Stimulated activated CD8-positive, alpha-beta memory T cell treated with anti-CD3 and anti-CD28 coated beads, Interleukin-4, amount 100 ng/mL, for 1 hour (primary cell): ENCODE results near the gene PRMT7.
A peak's percentile ranks its signal among the peaks of the same experiment; 100 is the strongest.
"Not testable (repeated sequence)": the region's sequence is repeated elsewhere in the genome, so short reads cannot be mapped to it uniquely, and the experiment has no call there.

ENCODE experiments used
- DNase-seq, 2 donors: peaks; one replicate each; pipeline ENCODE4 v3.0.0-alpha.2; 2020; ENCODE audit warnings: low read depth in 2 of 2, low spot score in 1 of 2

PRMT7 gene

DNA sequence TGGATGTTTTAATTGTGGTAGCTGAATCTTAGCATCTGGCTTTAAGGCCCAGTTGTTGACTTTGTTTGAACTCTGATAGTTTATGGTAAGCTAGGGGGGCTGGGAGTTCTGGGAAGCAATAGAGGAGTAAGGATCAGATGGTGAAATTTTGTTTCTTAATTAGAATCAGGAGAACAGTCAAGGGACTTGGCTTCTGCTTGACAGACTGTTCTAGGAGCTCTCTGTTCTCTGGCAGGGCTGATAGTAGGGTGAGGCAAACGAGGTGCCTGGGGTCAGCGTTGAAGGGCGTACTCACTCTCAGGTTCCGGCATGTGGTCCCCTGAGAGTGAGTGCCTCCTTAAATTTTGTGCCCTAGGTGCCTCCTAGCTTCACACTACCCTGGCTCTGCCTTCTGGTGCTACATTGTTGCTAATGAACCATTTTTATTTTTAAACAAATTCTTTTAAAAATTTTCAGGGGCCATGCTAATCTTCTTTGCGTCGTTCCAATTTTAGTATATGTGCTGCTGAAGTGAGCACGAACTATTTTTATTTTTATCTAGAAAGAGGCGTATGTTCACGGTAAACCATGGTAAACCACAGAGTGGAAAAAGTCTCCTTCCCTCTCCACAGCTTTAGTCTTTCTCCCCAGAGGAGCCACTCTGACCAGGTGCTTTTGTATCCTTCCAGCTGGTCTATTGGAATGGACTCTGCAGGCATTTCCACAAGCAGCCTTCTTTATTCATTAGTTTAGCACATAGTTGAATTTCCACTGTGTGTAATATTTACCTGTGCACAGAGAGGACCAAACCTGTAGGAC, 26.8 kb upstream of the PRMT7 start:
- DNase-seq = no peak

DNA sequence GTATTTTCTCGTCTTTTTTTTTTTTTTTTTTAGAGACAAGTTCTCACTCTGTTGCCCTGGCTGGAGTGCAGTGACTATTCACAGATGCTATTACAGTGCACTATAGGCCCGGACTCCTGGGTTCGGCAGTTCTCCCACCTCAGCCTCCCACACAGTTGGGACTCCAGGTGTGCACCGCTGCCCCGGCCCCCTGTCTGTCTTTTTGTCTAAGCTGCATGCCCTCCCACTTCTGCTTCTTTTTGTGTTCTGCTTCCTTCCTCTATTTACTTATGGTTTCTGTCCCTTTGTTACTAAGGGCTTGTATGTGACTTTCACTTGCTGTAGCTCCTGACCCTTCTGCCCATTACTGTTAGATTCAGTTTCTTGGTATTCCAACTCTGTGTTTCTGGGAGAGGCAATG, 26.0 kb upstream of the PRMT7 start:
- DNase-seq = no peak

DNA sequence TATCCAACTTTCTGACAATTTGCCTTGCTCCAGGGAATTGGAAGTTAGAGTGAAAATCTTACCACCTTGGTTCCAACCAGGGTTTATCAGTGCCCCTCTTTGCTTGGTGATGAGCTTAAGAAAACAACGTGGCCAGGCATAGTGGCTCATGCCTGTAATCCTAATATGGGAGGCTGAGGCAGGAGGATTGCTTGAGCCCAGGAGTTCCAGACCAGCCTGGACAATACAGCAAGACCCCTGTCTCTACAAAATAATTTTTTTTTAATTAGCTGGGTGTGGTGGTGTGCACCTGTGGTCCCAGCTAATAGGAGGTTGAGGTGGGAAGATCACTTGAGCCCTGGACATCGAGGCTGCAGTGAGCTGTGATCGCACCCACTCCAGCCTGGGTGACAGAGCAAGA, 25.1 kb upstream of the PRMT7 start:
- no peak for DNase-seq

DNA sequence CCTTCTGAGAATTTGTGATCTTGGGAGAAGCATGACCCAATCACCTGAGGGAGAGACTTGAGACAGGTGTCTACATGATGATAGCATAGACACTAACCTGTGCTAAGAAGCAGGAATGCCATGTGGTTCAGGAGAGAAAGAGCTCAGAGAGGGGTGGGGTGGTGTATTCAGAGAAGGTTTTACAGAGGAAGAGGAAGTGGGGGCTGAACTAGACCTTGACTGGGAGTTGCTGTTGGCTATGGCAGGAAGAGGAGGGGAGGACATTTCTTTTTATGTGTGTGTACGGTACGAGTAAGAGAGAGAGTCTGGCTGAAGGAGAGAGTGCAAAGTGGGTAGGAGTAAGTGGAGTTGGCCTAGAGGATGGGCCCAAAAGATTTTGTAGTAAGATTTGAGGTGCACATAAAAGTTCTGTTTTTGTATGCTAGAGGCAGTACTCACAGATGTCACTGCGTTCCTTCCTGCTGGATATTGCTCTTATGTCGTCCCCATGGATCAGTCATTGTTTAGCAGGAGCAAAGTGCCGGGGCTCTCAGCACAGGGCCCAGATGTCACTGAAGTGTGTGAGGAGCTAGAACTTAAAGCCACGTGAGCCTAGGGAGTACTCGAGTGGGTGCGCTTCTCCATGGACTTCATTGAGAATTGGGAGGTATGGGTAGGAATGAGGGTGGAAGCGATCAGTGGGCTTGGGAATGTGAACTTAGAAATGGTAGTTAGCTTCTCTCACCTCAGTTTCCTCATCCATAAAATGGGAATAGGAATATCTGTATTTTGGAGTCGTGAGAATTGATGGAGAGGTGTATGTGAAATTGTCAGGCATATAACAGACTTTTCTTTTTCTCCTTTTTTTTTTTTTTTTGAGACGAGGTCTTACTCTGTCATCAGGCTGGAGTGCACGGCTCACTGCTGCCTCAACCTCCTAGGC, 24.4 kb upstream of the PRMT7 start:
- no peak for DNase-seq

DNA sequence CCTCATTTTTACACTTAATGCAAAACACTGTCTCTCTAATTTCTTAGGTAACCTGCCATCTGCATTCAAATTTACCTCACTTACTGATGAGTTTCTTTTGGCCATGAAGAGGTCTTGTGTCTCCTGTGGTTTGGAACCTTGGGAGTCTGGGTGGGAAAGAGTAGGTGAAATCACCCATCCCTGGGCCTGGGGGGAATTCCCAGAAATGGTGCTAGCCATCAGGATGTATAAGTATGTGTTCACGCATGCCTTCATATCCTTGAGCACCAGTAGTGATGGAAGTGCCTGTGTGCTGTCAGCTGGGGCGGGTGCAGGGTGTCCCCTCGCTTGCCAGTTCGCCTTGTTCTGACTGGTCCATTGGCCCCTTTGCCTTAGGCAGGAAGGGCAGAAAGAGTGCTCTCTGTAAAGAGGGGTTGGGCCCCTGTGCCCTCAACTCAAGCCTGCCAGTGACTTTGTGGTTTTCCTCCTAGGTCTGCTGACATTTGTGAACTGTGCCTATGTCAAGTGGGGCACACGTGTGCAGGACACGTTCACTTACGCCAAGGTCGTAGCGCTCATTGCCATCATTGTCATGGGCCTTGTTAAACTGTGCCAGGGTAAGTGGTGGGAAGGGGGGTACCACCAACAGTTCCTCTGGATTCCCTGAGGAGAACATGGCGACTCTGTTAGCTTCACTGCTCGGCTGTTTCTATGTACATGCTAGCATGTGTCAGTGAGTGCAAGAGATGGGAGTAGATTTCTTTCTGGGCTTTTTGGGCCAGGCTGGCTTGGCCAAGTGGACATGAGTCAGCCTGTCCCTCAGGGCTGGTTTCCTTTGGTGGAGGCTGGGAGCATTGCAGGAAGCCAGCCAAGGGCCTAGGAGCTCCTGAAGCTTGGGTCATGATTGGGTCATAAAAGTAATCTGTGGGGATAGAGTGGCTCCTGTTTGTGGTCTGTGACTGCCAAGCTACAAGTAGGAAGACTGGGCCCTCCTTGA, 23.3 kb upstream of the PRMT7 start:
- DNase-seq = no peak

DNA sequence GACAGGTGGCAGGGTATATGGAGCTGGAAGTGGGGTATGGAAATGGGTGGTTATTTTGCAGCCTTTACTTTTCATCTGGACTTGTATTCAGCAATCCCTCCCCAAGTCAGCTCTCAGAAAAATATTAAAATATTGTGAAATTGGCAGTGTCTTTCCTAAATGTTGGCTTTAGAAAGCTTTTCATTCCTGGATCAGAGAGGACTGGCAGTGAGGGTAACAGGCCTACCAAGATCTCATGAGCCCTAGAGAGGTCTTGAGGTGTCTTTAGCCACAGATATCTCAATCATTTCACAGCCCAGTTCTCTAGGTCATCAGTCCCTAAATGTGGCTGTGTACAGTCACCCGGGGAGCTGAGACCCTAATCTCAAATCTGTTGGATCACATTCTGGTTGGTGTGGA, 22.6 kb upstream of the PRMT7 start:
- no peak for DNase-seq

- not testable (repeated sequence) for DNase-seq
Measured at GRCh38 chr16:68288796-68289195, 22.0 kb upstream of the PRMT7 start.

DNA sequence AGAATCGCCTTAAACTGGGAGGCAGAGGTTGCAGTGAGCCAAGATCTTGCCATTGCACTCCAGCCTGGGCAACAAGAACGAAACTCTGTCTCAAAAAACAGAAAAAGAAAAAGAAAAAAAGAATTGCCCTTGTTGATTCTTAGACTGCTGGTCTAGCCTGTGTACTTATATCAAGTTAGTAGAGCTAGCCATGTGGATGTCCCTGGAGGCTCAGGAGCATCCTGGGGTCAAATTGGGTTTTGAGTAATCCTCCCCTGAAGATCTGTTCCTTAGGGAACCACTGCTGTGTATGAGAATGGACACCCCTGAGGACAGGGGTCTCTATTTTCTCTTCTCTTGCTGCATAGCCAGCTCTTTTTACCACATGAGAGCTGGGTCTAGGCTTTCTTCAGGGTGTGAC, 21.6 kb upstream of the PRMT7 start:
- DNase-seq = no peak

DNA sequence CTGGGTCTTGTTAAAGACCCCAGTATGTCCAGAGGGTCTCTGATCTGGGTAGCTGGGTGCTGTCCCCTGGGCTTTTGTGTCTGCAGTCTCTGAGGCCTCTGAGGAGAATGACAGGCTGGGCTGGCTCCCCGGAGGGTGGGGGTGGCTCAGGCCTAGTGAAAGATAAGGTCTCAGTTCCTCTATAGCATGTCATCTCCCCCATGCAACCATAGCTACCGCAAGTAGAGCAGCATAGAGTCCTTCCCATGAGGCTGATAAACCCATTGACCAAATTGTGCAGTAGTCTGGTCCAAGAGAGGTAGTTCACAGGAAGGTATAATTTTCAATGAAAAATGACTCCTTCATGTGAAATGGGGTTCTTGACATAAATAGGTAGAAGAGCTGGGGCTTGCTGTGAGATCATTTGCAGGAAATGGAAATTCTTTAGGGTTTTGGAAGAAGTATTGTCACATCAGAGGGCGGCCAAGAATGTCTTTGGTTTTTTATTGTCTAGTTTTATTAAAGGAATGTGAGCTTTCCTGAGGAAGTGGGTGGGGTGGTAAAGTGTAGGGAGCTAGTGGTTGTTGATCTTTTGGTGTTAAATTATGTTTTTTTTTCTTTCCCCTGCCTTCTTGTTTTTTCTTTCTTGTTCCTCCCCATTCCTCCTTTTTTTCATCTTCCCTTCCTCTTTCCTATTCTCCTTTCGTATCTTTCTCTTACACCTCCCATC, 21.0 kb upstream of the PRMT7 start:
- peak in 1 of 2 donors; percentile 31 for DNase-seq

- no peak for DNase-seq
Measured at GRCh38 chr16:68290450-68290849, 20.4 kb upstream of the PRMT7 start.

DNA sequence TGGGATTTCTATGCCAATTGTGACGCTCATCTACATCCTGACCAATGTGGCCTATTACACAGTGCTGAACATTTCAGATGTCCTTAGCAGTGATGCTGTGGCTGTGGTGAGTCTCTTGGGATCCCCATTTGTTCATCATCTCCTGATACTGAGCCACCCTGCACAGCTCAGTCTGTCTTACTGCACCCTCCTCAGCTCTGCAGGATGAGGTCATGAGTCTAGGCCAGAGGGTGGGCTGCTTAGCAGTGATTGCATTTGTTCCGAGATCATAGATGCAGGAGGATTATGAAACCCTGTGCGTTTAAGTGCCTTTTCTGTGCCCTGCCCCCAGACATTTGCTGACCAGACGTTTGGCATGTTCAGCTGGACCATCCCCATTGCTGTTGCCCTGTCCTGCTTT, 19.6 kb upstream of the PRMT7 start:
- no peak for DNase-seq

- DNase-seq = no peak
Measured at GRCh38 chr16:68292425-68292824, 18.4 kb upstream of the PRMT7 start.

DNA sequence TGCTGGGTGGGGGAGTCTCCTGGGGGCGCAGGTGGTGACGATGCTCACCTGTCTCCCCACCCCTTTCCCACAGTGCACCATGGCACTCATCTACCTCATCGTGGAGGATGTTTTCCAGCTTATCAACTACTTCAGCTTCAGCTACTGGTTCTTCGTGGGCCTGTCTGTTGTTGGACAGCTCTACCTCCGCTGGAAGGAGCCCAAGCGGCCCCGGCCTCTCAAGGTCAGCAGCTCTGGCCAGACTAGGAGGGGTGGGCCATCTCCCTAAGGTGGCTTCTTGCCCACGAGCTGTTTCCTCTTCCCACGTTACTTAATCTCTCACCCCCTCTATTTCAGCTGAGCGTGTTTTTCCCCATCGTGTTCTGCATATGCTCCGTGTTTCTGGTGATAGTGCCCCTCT, 14.5 kb upstream of the PRMT7 start:
- DNase-seq = no peak

- no peak for DNase-seq
Measured at GRCh38 chr16:68296693-68297092, 14.1 kb upstream of the PRMT7 start.

- no peak for DNase-seq
Measured at GRCh38 chr16:68297908-68298307, 12.9 kb upstream of the PRMT7 start.

- no peak for DNase-seq
Measured at GRCh38 chr16:68298312-68298711, 12.5 kb upstream of the PRMT7 start.

DNA sequence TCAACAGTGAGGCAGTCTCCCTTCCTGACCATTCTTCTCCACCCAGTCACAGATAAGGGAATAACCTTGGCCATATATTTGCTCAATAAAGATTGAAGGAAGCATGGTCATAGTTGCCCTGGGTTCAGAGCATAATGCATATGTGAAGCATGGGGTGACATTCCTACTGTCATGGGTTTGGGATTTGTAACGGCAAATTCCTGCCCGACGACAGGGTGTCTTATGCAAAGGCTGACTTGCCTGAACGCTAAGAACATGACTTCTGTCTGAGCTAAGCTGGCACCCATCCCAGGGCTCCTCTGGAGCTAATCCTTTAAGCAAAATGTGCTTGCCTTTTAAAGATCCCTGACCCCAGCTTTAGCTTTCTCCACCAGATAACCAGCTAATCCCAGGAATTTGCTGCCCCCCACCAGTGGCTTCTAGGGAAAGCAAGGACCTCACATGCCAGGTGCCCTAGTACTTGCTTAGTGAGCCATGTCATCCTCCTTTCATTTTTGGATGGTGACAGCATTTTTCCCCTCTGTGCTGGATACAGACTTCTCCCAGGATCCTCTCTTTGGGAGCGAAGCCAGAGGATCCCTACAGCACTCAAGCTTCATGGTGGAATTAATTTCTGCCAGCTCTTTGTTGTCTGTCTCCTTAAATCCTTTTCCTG, 11.8 kb upstream of the PRMT7 start:
- no peak for DNase-seq

DNA sequence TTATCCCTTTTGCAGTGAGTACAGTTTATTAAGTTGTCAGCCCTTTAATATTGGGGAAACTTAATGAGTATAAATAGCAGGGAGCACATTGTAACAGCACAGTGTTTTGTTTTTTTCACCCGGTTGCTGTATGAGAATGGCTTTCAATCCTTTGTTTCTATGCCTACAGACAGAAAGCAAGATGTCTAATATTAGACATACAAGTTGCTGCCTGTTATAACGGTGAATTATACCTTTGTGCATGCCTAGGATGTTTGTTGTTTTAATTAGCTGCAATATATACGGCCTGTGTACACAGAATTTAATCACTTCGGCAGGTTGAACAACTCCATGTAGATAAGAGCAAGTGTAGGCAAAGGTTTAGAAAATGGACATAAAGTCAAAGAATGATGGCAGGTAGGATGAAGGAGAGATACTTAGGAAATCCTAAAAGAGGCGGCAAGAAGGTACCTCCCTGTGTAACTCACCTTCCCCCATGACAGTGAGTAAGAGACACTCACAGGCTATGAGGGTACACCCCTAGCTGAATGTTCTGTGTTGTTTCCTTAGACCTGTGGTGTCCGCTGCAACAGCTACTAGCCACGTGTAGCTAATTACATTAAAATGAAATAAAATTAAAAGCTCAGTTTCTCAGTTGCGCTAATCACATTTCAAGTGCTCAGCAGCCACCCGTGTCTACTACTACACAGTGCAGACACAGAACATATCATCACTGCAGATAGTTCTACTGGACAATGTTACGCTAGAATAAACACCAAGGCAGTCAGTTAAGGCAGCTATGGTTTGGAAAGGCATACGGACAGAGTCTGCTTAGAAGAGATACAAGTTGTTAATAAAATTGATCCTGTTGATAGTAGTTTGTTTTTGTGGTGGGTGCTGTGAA, 11.0 kb upstream of the PRMT7 start:
- DNase-seq = no peak
